Measurements from ENCODE around the gene GPR173.

The GPR173 gene

GRCh38 chrX:53071064-53071463 is 22.5 kb downstream of the GPR173 start:
- Histone ChIP-seq H3K9ac (ENCODE audit: low read length) (no peak overlapping the region), H3K27ac (ENCODE audit: low read depth, low read length) (no peak overlapping the region), H3K9me2 (replicated peaks; ENCODE audit: insufficient read depth, low read length) (no peaks in the 10 kb centered on the region), H3F3A (ENCODE audit: insufficient read depth) (peaks cover 12% of the 10 kb centered on the region), H3K79me2 (ENCODE audit: insufficient read depth, low read length) (no peaks in the 10 kb centered on the region), H3K4me3 (ENCODE audit: insufficient read depth, low read length, poor library complexity, severe bottlenecking) (no peak overlapping the region), H2AFZ (ENCODE audit: low read depth, low read length, severe bottlenecking) (no peak overlapping the region), H3K36me3 (ENCODE audit: low read length) (no peaks in the 10 kb centered on the region), H3K9me3 (ENCODE audit: insufficient read depth, low read length) (no peaks in the 10 kb centered on the region), H3K4me2 (ENCODE audit: low read depth, low read length, poor library complexity, severe bottlenecking) (peak overlapping the region; percentile 89), H3K27me3 (ENCODE audit: low read length) (no peaks in the 10 kb centered on the region), H4K20me1 (ENCODE audit: low read depth, low read length) (no peaks in the 10 kb centered on the region)
- TF ChIP-seq, protein P1, sequence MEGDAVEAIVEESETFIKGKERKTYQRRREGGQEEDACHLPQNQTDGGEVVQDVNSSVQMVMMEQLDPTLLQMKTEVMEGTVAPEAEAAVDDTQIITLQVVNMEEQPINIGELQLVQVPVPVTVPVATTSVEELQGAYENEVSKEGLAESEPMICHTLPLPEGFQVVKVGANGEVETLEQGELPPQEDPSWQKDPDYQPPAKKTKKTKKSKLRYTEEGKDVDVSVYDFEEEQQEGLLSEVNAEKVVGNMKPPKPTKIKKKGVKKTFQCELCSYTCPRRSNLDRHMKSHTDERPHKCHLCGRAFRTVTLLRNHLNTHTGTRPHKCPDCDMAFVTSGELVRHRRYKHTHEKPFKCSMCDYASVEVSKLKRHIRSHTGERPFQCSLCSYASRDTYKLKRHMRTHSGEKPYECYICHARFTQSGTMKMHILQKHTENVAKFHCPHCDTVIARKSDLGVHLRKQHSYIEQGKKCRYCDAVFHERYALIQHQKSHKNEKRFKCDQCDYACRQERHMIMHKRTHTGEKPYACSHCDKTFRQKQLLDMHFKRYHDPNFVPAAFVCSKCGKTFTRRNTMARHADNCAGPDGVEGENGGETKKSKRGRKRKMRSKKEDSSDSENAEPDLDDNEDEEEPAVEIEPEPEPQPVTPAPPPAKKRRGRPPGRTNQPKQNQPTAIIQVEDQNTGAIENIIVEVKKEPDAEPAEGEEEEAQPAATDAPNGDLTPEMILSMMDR (IDR thresholded peaks at IDR 0.05; ENCODE audit: insufficient read depth, low read length, poor library complexity, severe bottlenecking) = no peak
- TF ChIP-seq EZH2phosphoT487 (conservative IDR thresholded peaks at IDR 0.05; ENCODE audit: low read length) = no peak

DNA sequence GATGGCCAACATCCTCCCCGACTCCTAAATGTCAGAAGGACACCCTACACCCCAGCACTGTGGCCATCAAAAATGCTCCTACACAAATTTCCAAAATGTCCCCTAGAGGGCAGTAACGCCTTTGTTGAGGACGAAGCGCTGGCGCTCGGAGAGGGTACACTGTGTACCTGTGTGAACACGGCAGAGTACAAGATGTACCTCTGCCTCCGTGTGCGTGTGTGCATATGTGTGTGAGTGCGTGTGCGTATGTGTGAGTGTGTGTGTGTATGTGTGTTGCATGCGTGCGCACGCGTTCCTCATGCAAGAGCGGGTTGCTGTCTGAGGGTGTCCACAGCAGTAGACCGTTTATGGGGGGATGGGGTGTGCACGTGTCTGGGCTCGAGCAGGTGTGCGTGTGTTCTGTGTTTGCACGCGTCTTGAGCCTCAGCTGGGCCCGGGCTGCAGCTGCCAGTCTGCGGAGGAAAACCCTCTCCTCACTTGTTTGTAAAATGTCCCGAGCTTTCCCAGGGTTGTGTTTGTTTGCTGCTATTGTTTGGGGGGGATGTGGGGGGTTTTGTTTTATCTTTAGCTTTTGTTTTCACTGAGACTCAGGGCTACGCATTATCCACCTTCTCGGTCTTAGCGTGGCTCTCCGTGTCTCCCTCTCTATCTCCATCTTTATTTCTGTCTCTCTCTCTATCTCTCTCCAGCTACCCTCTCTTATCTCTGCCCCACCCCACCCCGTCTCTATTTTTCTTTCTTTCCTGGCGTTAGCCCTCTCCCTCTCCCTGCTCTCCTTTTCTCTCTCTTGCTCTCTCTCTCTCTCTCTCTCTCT is 23.2 kb downstream of the GPR173 start:
- peak overlapping the region; percentile 60 for H3K9ac ChIP-seq (ENCODE audit: low read length)
- peak overlapping the region; percentile 51 for H3K4me3 ChIP-seq (ENCODE audit: insufficient read depth, low read length, poor library complexity, severe bottlenecking)

DNA sequence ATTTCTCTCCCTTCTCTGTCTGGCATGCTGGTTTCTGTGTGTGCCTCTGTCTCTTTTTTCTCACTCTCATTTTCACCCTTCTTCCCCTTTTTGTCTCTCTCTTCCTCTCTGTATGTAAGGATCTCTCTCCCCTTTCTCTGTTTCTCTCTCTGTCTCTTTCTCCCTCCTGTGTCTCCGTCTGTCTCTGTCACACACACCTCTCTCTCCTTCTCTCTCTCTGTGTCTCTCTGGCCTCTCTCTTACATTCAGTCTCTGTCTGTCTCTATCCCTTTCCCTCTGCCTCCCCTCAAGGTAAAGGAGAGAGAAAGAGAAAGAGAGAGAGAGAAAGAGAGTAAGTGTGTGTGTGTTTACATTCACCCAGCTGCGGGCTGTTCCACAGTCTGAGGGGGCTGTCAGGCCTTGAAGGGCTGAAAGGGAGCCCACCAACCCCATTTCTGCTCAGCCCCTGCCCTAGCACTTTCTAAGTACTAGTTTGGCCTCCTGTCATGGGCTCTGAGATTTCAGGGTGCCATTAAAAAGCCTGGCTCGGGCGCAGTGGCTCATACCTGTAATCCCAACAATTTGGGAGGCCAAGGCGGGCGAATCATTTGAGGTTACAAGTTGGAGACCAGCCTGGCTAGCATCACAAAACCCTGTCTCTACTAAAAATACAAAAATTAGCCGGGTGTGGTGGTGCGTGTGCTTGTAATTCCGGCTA is 24.0 kb downstream of the GPR173 start:
- Histone ChIP-seq H3K79me2 (ENCODE audit: insufficient read depth, low read length) (no peaks in the 10 kb centered on the region), H3K27ac (ENCODE audit: low read depth, low read length) (peak overlapping the region; percentile 97), H3K36me3 (ENCODE audit: low read length) (no peaks in the 10 kb centered on the region), H3F3A (ENCODE audit: insufficient read depth) (peaks cover 12% of the 10 kb centered on the region), H3K4me2 (ENCODE audit: low read depth, low read length, poor library complexity, severe bottlenecking) (peak overlapping the region; percentile 89), H3K9me3 (ENCODE audit: insufficient read depth, low read length) (no peaks in the 10 kb centered on the region), H3K4me3 (ENCODE audit: insufficient read depth, low read length, poor library complexity, severe bottlenecking) (peak overlapping the region; percentile 51), H4K20me1 (ENCODE audit: low read depth, low read length) (no peaks in the 10 kb centered on the region), H3K9me2 (replicated peaks; ENCODE audit: insufficient read depth, low read length) (no peaks in the 10 kb centered on the region), H3K27me3 (ENCODE audit: low read length) (no peaks in the 10 kb centered on the region), H2AFZ (ENCODE audit: low read depth, low read length, severe bottlenecking) (peak overlapping the region; percentile 74), H3K9ac (ENCODE audit: low read length) (peak overlapping the region; percentile 60)
- no peak for TF ChIP-seq EZH2phosphoT487 (conservative IDR thresholded peaks at IDR 0.05; ENCODE audit: low read length)
- TF ChIP-seq, protein P1 (IDR thresholded peaks at IDR 0.05; ENCODE audit: insufficient read depth, low read length, poor library complexity, severe bottlenecking) = no peak

More for the DNA sequence above, 23.2 kb downstream of the GPR173 start:
- TF ChIP-seq, protein P1 (IDR thresholded peaks at IDR 0.05; ENCODE audit: insufficient read depth, low read length, poor library complexity, severe bottlenecking) = peak; percentile 35
- TF ChIP-seq EZH2phosphoT487 (conservative IDR thresholded peaks at IDR 0.05; ENCODE audit: low read length) = no peak
- Histone ChIP-seq H2AFZ (ENCODE audit: low read depth, low read length, severe bottlenecking) (peak overlapping the region; percentile 74), H3K4me2 (ENCODE audit: low read depth, low read length, poor library complexity, severe bottlenecking) (peak overlapping the region; percentile 89), H3K79me2 (ENCODE audit: insufficient read depth, low read length) (no peaks in the 10 kb centered on the region), H3K9me3 (ENCODE audit: insufficient read depth, low read length) (no peaks in the 10 kb centered on the region), H3K27me3 (ENCODE audit: low read length) (no peaks in the 10 kb centered on the region), H3K9me2 (replicated peaks; ENCODE audit: insufficient read depth, low read length) (no peaks in the 10 kb centered on the region), H3K27ac (ENCODE audit: low read depth, low read length) (peak overlapping the region; percentile 97), H3K36me3 (ENCODE audit: low read length) (no peaks in the 10 kb centered on the region), H4K20me1 (ENCODE audit: low read depth, low read length) (no peaks in the 10 kb centered on the region), H3F3A (ENCODE audit: insufficient read depth) (peaks cover 12% of the 10 kb centered on the region)

Measured in SU-DHL-6 (cell line).